ENCODE data around the gene ELN. TPM values are rescaled to one million over a fixed set of nuclear protein-coding genes. Genes with fewer than 3 reads are reported as not detected.

ELN gene
- 0.29 and 22.5 TPM in 2 replicates for total RNA-seq

GRCh38 chr7:74027683-74028320 is at the start of gene ELN:
Gene ELN, plus strand, starts transcription at chr7:74028173. Its CDS starts 15 bp downstream, at chr7:74028188.

GRCh38 chr7:74083117-74083876 is 55.3 kb downstream of the ELN start, which contains the start of gene LIMK1:
Gene LIMK1, plus strand, starts transcription at chr7:74083804. Its CDS starts 187 bp downstream, at chr7:74083991.

Other genes starting within 250 kb of the ELN start
- gene CLDN4, start 197.2 kb upstream of the ELN start, total RNA-seq, result under 0.01 TPM in 2 replicates
- gene METTL27, start 185.7 kb upstream of the ELN start, total RNA-seq, result 0.98 TPM in 1 of 2 replicates, not detected in the other
- not detected in 2 replicates for gene TMEM270, start 167.0 kb upstream of the ELN start, total RNA-seq
- 39.1 and 48.3 TPM in 2 replicates for gene LIMK1, start 55.6 kb downstream of the ELN start, total RNA-seq
- gene EIF4H, start 146.2 kb downstream of the ELN start, total RNA-seq, result 359 and 382 TPM in 2 replicates
- gene LAT2, start 181.8 kb downstream of the ELN start, total RNA-seq, result 0.48 and 0.65 TPM in 2 replicates
- gene RFC2, start 226.2 kb downstream of the ELN start, total RNA-seq, result 22.5 and 30.2 TPM in 2 replicates

All from vein endothelial cell (primary cell).